HCT116 (cell line): Measurements from ENCODE around the gene NMS. TPM values are rescaled to one million over a fixed set of nuclear protein-coding genes. Genes with fewer than 3 reads are reported as not detected.

Experiments
- ATAC-seq: fragments of 200-7000 bp; cut with Tn5 transposase; 2 replicates; pipeline ENCODE4 v1.9.1; 2020; ENCODE audit warnings: mild to moderate bottlenecking, moderate library complexity
- BruUV-seq: library from RNA; stranded (reverse); fragments of 400-500 nt; replicated peaks from 2 replicates; lab custom pipeline; 2021; lab: Mats Ljungman, UMichigan
- CTCF ChIA-PET: fragments of 300-600 bp; sonication (Branson Sonifier 250); formaldehyde crosslinking; loops from one replicate; lab custom pipeline; 2021; ENCODE audit warnings: antibody characterized with exemption; lab: Charles Lee
- POLR2A ChIA-PET: fragments of 300-600, 350-600 bp; sonication (Branson Sonifier 250); formaldehyde crosslinking; loops from one replicate; lab custom pipeline; 2021; ENCODE audit warnings: antibody characterized with exemption; lab: Charles Lee
- RAD21 ChIA-PET, 2 experiments: fragments of 300-600 bp; sonication (Branson Sonifier 250); formaldehyde crosslinking; loops; one replicate each; lab custom pipeline; 2023; ENCODE audit warnings: low total read pairs in 2 of 2; ENCODE audit not compliant: uncharacterized antibody in 2 of 2, unreplicated experiment in 2 of 2, low non-redundant PET in 1 of 2; lab: Charles Lee
- DNase-seq: peaks from one replicate; pipeline ENCODE4 v3.0.0-alpha.2; 2010; ENCODE audit warnings: low read depth, low spot score
- H2AFZ ChIP-seq: fragments of 200-600 bp; shearing (Covaris generic), sonication (generic); 2 replicates; pipeline ENCODE4 v1.6.1; 2017; ENCODE audit warnings: low read depth, mixed run types, mixed read lengths, antibody characterized with exemption, low read length; ENCODE audit not compliant: poor library complexity, severe bottlenecking
- H3K27ac ChIP-seq: 2 replicates; pipeline ENCODE4 v1.5.1; 2012; ENCODE audit warnings: low read depth, low read length
- H3K27me3 ChIP-seq: fragments of 200-600 bp; sonication (generic); 2 replicates; pipeline ENCODE4 v1.6.1; 2016; ENCODE audit warnings: mixed run types, low read length, mixed read lengths; ENCODE audit not compliant: insufficient read depth
- H3K36me3 ChIP-seq, 2 experiments: fragments of 200-500 bp in 1 of 2; fragments of 200-600 bp in 1 of 2; sonication (Bioruptor generic) in 1 of 2; sonication (generic) in 1 of 2; 2 replicates each; pipeline versions ENCODE4 v1.5.1 to v1.6.1; 2014 to 2016; ENCODE audit warnings: low read length in 2 of 2, inconsistent platforms in 1 of 2, mixed read lengths in 1 of 2, mixed run types in 1 of 2; ENCODE audit not compliant: insufficient read depth in 2 of 2, control insufficient read depth in 1 of 2
- H3K4me1 ChIP-seq, 2 experiments: fragments of 200-600 bp in 1 of 2; sonication (generic) in 1 of 2; 2 replicates each; pipeline versions ENCODE4 v1.5.1 to v1.6.1; 2012 to 2017; ENCODE audit warnings: low read length in 2 of 2, inconsistent platforms in 1 of 2, mild to moderate bottlenecking in 1 of 2, mixed read lengths in 1 of 2, mixed run types in 1 of 2, moderate library complexity in 1 of 2; ENCODE audit not compliant: insufficient read depth in 2 of 2, control insufficient read depth in 1 of 2
- H3K4me2 ChIP-seq: fragments of 200-600 bp; sonication (generic); 2 replicates; pipeline ENCODE4 v1.6.1; 2017; ENCODE audit warnings: mixed run types, low read length, mixed read lengths
- H3K4me3 ChIP-seq, 2 experiments: fragments of 200-600 bp in 1 of 2; sonication (generic) in 1 of 2; replicated peaks in 1 of 2; 2 replicates each; pipeline ENCODE4 v1.5.1; 2011 to 2016; ENCODE audit warnings: low read length in 2 of 2, control low read depth in 1 of 2, low read depth in 1 of 2, mild to moderate bottlenecking in 1 of 2, mixed read lengths in 1 of 2, mixed run types in 1 of 2
- H3K79me2 ChIP-seq: fragments of 200-600 bp; sonication (generic); 2 replicates; pipeline ENCODE4 v1.6.1; 2017; ENCODE audit warnings: mild to moderate bottlenecking, mixed run types, low read length, moderate library complexity, mixed read lengths; ENCODE audit not compliant: insufficient read depth
- H3K9ac ChIP-seq: fragments of 200-600 bp; sonication (generic); 2 replicates; pipeline ENCODE4 v1.6.1; 2016; ENCODE audit warnings: low read length, mixed read lengths
- H3K9me2 ChIP-seq: fragments of 200-600 bp; sonication (generic), shearing (Covaris generic); 2 replicates; pipeline ENCODE4 v1.6.1; 2017; ENCODE audit warnings: mixed run types, mild to moderate bottlenecking, moderate library complexity; ENCODE audit not compliant: insufficient read depth
- H3K9me3 ChIP-seq, 2 experiments: fragments of 200-500 bp in 1 of 2; fragments of 200-600 bp in 1 of 2; sonication (Bioruptor generic) in 1 of 2; sonication (generic) in 1 of 2; 2 replicates each; pipeline ENCODE4 v1.6.1; 2014 to 2017; ENCODE audit warnings: low read length in 2 of 2, mixed read lengths in 2 of 2, inconsistent platforms in 1 of 2, low read depth in 1 of 2, mild to moderate bottlenecking in 1 of 2, mixed run types in 1 of 2, moderate library complexity in 1 of 2; ENCODE audit not compliant: control insufficient read depth in 1 of 2, insufficient read depth in 1 of 2
- H4K20me1 ChIP-seq: fragments of 200-600 bp; sonication (generic), shearing (Covaris generic); 2 replicates; pipeline ENCODE4 v1.6.1; 2017; ENCODE audit warnings: mixed run types, mild to moderate bottlenecking, moderate library complexity; ENCODE audit not compliant: insufficient read depth
- CBX3 ChIP-seq: IDR thresholded peaks from 2 replicates; pipeline ENCODE4 v1.6.1; 2012; ENCODE audit warnings: low read depth
- CTCF ChIP-seq, 3 experiments: fragments of 200-600 bp in 1 of 3; sonication (generic) in 1 of 3; IDR thresholded peaks in 2 of 3; conservative IDR thresholded peaks in 1 of 3; 2 replicates each; pipeline ENCODE4 v1.5.1; 2012 to 2017; ENCODE audit warnings: low read depth in 2 of 3, low read length in 2 of 3, antibody characterized with exemption in 1 of 3, borderline replicate concordance in 1 of 3, control low read depth in 1 of 3, mild to moderate bottlenecking in 1 of 3, mixed read lengths in 1 of 3, mixed run types in 1 of 3, moderate library complexity in 1 of 3; ENCODE audit not compliant: insufficient read depth in 1 of 3
- ELF1 ChIP-seq: IDR thresholded peaks from 2 replicates; pipeline ENCODE4 v1.6.1; 2012; ENCODE audit warnings: low read depth, borderline replicate concordance
- EZH2 ChIP-seq: fragments of 200-600 bp; sonication (generic); IDR thresholded peaks from 2 replicates; pipeline ENCODE4 v1.6.1; 2017; ENCODE audit warnings: antibody characterized with exemption, mixed run types
- EZH2phosphoT487 ChIP-seq: fragments of 200-600 bp; IDR thresholded peaks from 2 replicates; pipeline ENCODE4 v1.6.1; 2018; ENCODE audit warnings: antibody characterized with exemption, borderline replicate concordance
- POLR2A ChIP-seq: IDR thresholded peaks from 2 replicates; pipeline ENCODE4 v1.7.0; 2011; ENCODE audit warnings: borderline replicate concordance; ENCODE audit not compliant: insufficient read depth, insufficient read length; ENCODE audit errors: extremely low read depth
- POLR2AphosphoS5 ChIP-seq: IDR thresholded peaks from 2 replicates; pipeline ENCODE4 v1.6.1; 2011; ENCODE audit warnings: mild to moderate bottlenecking, low read depth, low read length, moderate library complexity
- RAD21 ChIP-seq: IDR thresholded peaks from 2 replicates; pipeline ENCODE4 v1.6.1; 2012; ENCODE audit warnings: low read depth, mild to moderate bottlenecking
- SIN3A ChIP-seq: IDR thresholded peaks from 2 replicates; pipeline ENCODE4 v1.6.1; 2012; ENCODE audit warnings: low read depth
- SP1 ChIP-seq: IDR thresholded peaks from 2 replicates; pipeline ENCODE4 v1.6.1; 2012; ENCODE audit warnings: low read depth
- TCF7L2 ChIP-seq: IDR thresholded peaks from 2 replicates; pipeline ENCODE4 v1.7.0; 2011; ENCODE audit warnings: borderline replicate concordance, inconsistent platforms; ENCODE audit not compliant: insufficient read depth, insufficient read length; ENCODE audit errors: extremely low read depth
- ZFX ChIP-seq: fragments of 450-650 bp; IDR thresholded peaks from 2 replicates; pipeline ENCODE4 v1.6.1; 2017
- intact Hi-C: fragments of 100-400 bp; cut with micrococcal nuclease; formaldehyde crosslinking; loops from 2 replicates; pipeline ENCODE4 v1.10.0; 2022
- total RNA-seq: library from RNA; stranded (reverse); gene quantifications from one replicate; pipeline ENCODE4 v1.2.1, GENCODE V29; 2021; ENCODE audit not compliant: unreplicated experiment
- TF ChIP-seq, protein P1 (sequence below): IDR thresholded peaks from 2 replicates; pipeline ENCODE4 v1.6.1; 2012

Gene NMS
- total RNA-seq, 1 experiment from 2014 or later: not detected

DNA sequence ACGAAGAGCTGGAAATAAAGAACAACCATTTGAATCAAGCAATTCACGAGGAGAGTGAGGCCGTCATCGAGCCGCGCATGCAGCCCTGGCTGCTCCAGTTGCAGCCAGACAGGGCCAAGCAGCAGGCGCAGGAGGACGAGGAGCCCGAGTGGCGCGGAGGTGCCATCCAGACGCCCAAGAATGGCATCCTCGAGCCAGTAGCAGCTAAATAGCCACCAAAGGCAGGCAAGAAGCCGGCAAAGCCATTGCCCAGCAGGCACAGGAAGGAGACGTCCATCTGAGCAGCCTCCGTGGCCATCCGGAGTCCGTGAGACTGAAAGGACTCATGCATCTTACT, 43.9 kb upstream of the NMS start:
- H3K27me3 ChIP-seq: no peaks in the 10 kb centered on the region
- H3K36me3 ChIP-seq: no peaks in the 10 kb centered on the region
- H3K4me2 ChIP-seq: no peak overlapping the region
- H2AFZ ChIP-seq: no peak overlapping the region
- no peak for DNase-seq
- H3K4me1 ChIP-seq: no peaks in the 10 kb centered on the region; a peak in 1 of 4 replicates
- no peak overlapping the region for H3K27ac ChIP-seq
- no peaks in the 10 kb centered on the region for H3K9me2 ChIP-seq
- H3K79me2 ChIP-seq: no peaks in the 10 kb centered on the region
- no peak overlapping the region for H3K9ac ChIP-seq
- intact Hi-C loops: loop anchor here (10.0 kb wide), 1 partner anchor 558 kb away; no protein-coding TSS in a partner anchor
- TF ChIP-seq, protein P1, sequence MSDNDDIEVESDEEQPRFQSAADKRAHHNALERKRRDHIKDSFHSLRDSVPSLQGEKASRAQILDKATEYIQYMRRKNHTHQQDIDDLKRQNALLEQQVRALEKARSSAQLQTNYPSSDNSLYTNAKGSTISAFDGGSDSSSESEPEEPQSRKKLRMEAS: no peak
- no peak for TF ChIP-seq POLR2AphosphoS5
- no peak for TF ChIP-seq TCF7L2
- TF ChIP-seq SP1: no peak
- TF ChIP-seq EZH2phosphoT487: no peak
- POLR2A ChIA-PET: no interaction called here
- H3K4me3 ChIP-seq: no peak overlapping the region
- H4K20me1 ChIP-seq: no peaks in the 10 kb centered on the region; the same call in 1 of the 2 replicates
- RAD21 ChIA-PET: no interaction called here
- ATAC-seq: no peak
- BruUV-seq: no TSS peak
- CTCF ChIA-PET: no interaction called here
- peaks cover 0 to 3% of the 10 kb centered on the region in 2 experiments; a peak in 1 of 4 replicates for H3K9me3 ChIP-seq

DNA sequence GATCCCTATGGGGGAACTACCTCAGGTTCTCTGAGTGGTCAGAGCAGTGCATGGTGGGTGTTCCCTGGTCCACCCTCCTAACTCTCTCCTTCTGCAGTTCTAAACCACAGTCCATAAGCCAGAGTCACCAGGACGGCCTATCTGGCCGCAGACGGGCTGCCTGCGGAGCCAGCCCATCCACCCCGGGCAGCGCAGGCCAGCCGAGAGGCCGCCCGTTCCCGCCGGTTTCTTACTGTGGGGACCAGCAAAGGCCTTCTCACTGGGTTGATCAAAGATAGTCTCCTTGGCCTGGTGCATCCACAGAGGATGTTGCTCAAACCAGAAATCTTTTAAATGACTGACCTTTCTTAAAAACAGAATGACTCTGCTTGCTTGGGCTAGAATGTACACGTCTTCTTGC, 43.2 kb upstream of the NMS start:
- no peaks in the 10 kb centered on the region; the same call in 1 of the 2 replicates for H4K20me1 ChIP-seq
- no peak for DNase-seq
- H2AFZ ChIP-seq: no peak overlapping the region
- no peak for ATAC-seq
- no peak overlapping the region for H3K27ac ChIP-seq
- H3K4me1 ChIP-seq: no peaks in the 10 kb centered on the region; a peak in 1 of 4 replicates
- H3K9ac ChIP-seq: no peak overlapping the region
- H3K9me2 ChIP-seq: no peaks in the 10 kb centered on the region
- ChIA-PET RAD21 (no interaction called here), POLR2A (no interaction called here), CTCF (no interaction called here)
- H3K79me2 ChIP-seq: no peaks in the 10 kb centered on the region
- no peaks in the 10 kb centered on the region for H3K27me3 ChIP-seq
- no peaks in the 10 kb centered on the region for H3K36me3 ChIP-seq
- H3K4me3 ChIP-seq: no peak overlapping the region
- H3K4me2 ChIP-seq: no peak overlapping the region
- no TSS peak for BruUV-seq
- intact Hi-C loops: loop anchor here (10.0 kb wide), 1 partner anchor 558 kb away; no protein-coding TSS in a partner anchor
- TF ChIP-seq SIN3A (no peak), ZFX (no peak), CTCF (IDR thresholded peaks at IDR 0.05 in 2 of 3, conservative IDR thresholded peaks at IDR 0.05 in 1 of 3; ENCODE audit: borderline replicate concordance in 1 of 3, insufficient read depth in 1 of 3, low read depth in 2 of 3, low read length in 2 of 3) (no peak), EZH2 (no peak), CBX3 (no peak), RAD21 (no peak), ELF1 (no peak), POLR2A (no peak)
- TF ChIP-seq, all 23 proteins: peak for 0
- H3K9me3 ChIP-seq: peaks cover 0 to 3% of the 10 kb centered on the region in 2 experiments; a peak in 1 of 4 replicates
